Colon (tissue), 2 donors: Measurements from ENCODE around the gene MSRB1.
"Not testable (repeated sequence)": the region's sequence is repeated elsewhere in the genome, so short reads cannot be mapped to it uniquely, and the experiment has no call there.

Source experiments
- FAIRE-seq: peaks from 2 replicates; lab custom pipeline; 2012; peaks lifted over from hg19 to GRCh38; lab: Jason Lieb, UNC
- donor health status: control.
- donor health status: control.

Gene MSRB1

GRCh38 chr16:1938910-1939309, 4.1 kb downstream of the MSRB1 start:
- no peak for FAIRE-seq

GRCh38 chr16:1938316-1938715, 4.7 kb downstream of the MSRB1 start:
- FAIRE-seq: no peak

- no peak for FAIRE-seq
Measured at GRCh38 chr16:1936945-1937479, 6.0 kb downstream of the MSRB1 start.

- FAIRE-seq: no peak
Measured at GRCh38 chr16:1933097-1933661, 9.8 kb downstream of the MSRB1 start.

- no peak for FAIRE-seq
Measured at GRCh38 chr16:1932050-1933028, 10.7 kb downstream of the MSRB1 start.

- FAIRE-seq: no peak
Measured at GRCh38 chr16:1930338-1930720, 12.7 kb downstream of the MSRB1 start.

- no peak for FAIRE-seq
Measured at GRCh38 chr16:1929578-1930337, 13.2 kb downstream of the MSRB1 start.

- no peak for FAIRE-seq
Measured at GRCh38 chr16:1929105-1929504, 13.9 kb downstream of the MSRB1 start.

GRCh38 chr16:1926271-1926670, 16.7 kb downstream of the MSRB1 start:
- no peak for FAIRE-seq

GRCh38 chr16:1924095-1924494, 18.9 kb downstream of the MSRB1 start:
- FAIRE-seq: no peak

- FAIRE-seq: no peak
Measured at GRCh38 chr16:1923299-1924034, 19.5 kb downstream of the MSRB1 start.

GRCh38 chr16:1922357-1922756, 20.6 kb downstream of the MSRB1 start:
- no peak for FAIRE-seq

- no peak for FAIRE-seq
Measured at GRCh38 chr16:1920727-1921171, 22.2 kb downstream of the MSRB1 start.

GRCh38 chr16:1920122-1920521, 22.9 kb downstream of the MSRB1 start:
- FAIRE-seq: not testable (repeated sequence)

- FAIRE-seq: no peak
Measured at GRCh38 chr16:1919327-1919998, 23.5 kb downstream of the MSRB1 start.

- no peak for FAIRE-seq
Measured at GRCh38 chr16:1918351-1919326, 24.4 kb downstream of the MSRB1 start, which contains the start of gene HS3ST6. Gene HS3ST6 (minus strand): TSS chr16:1918415. CDS start chr16:1918323, 92 bp downstream.

- no peak for FAIRE-seq
Measured at GRCh38 chr16:1917665-1918350, 25.2 kb downstream of the MSRB1 start.

GRCh38 chr16:1917056-1917664, 25.8 kb downstream of the MSRB1 start:
- no peak for FAIRE-seq

GRCh38 chr16:1916640-1916990, 26.4 kb downstream of the MSRB1 start:
- FAIRE-seq: no peak
